SK-N-SH (cell line): ENCODE measurements around the gene TRAPPC2L.

ENCODE experiments used
- CTCF ChIP-seq: fragments of 200-600 bp; sonication (generic); IDR thresholded peaks from 2 replicates; pipeline ENCODE4 v1.6.1; 2017; ENCODE audit warnings: antibody characterized with exemption, mild to moderate bottlenecking, moderate library complexity
- SIN3A ChIP-seq: IDR thresholded peaks from 2 replicates; pipeline ENCODE4 v1.6.1; 2012; ENCODE audit warnings: low read depth, mild to moderate bottlenecking, low read length, moderate library complexity, borderline replicate concordance
- TAF1 ChIP-seq: IDR thresholded peaks from 2 replicates; pipeline ENCODE4 v1.6.1; 2012; ENCODE audit warnings: low read depth, mild to moderate bottlenecking, low read length, moderate library complexity, borderline replicate concordance

GRCh38 chr16:88833086-88833485, 23.8 kb upstream of the TRAPPC2L start:
- TF ChIP-seq CTCF (no peak), SIN3A (no peak), TAF1 (no peak)
